ENCODE results near the gene APBB1IP. TPM values are rescaled to one million over a fixed set of nuclear protein-coding genes. Genes with fewer than 3 reads are reported as not detected.

Gene APBB1IP
- total RNA-seq, 1 donor from 2014 or later: not detected

- Histone ChIP-seq H3K4me2 (no peak overlapping the region), H3K27me3 (no peaks in the 10 kb centered on the region), H2AFZ (replicated peaks) (no peak overlapping the region), H3K4me3 (no peak overlapping the region), H3K9me3 (ENCODE audit: low read depth) (no peaks in the 10 kb centered on the region), H3K27ac (no peak overlapping the region), H3K79me2 (ENCODE audit: low read depth) (no peaks in the 10 kb centered on the region), H3F3A (ENCODE audit: low read depth) (no peaks in the 10 kb centered on the region), H3K36me3 (no peaks in the 10 kb centered on the region), H4K20me1 (ENCODE audit: low read depth) (no peaks in the 10 kb centered on the region), H3K4me1 (no peaks in the 10 kb centered on the region), H3K9ac (no peak overlapping the region)
- no peak overlapping the region for H3K27ac Mint-ChIP-seq
- H3K4me1 Mint-ChIP-seq: no peaks in the 10 kb centered on the region
- no peaks in the 10 kb centered on the region for H3K27me3 Mint-ChIP-seq (ENCODE audit: insufficient read depth, low read depth)
- TF ChIP-seq EZH2phosphoT487 (IDR thresholded peaks at IDR 0.05): no peak
- TF ChIP-seq EZH2 (IDR thresholded peaks at IDR 0.05): no peak
- no peak for TF ChIP-seq CTCF (IDR thresholded peaks at IDR 0.05)
- no peaks in the 10 kb centered on the region for H3K36me3 Mint-ChIP-seq
- DNase-seq (ENCODE audit: low spot score): no peak
- H3K9me3 Mint-ChIP-seq: no peaks in the 10 kb centered on the region
- H3K4me3 Mint-ChIP-seq: no peak overlapping the region
These were observed 41.8 kb downstream of the APBB1IP start for GRCh38 chr10:26479766-26480492.

GRCh38 chr10:26481315-26481692, 43.2 kb downstream of the APBB1IP start:
- Mint-ChIP-seq H3K9me3 (no peaks in the 10 kb centered on the region), H3K27me3 (ENCODE audit: insufficient read depth, low read depth) (no peaks in the 10 kb centered on the region), H3K27ac (no peak overlapping the region), H3K36me3 (no peaks in the 10 kb centered on the region), H3K4me1 (peaks cover 5% of the 10 kb centered on the region), H3K4me3 (no peak overlapping the region)
- no peak for DNase-seq (ENCODE audit: low spot score)
- Histone ChIP-seq H3K4me2 (no peak overlapping the region), H3K9me3 (ENCODE audit: low read depth) (no peaks in the 10 kb centered on the region), H3F3A (ENCODE audit: low read depth) (no peaks in the 10 kb centered on the region), H3K27ac (no peak overlapping the region), H4K20me1 (ENCODE audit: low read depth) (no peaks in the 10 kb centered on the region), H3K4me3 (no peak overlapping the region), H3K79me2 (ENCODE audit: low read depth) (no peaks in the 10 kb centered on the region), H3K4me1 (no peaks in the 10 kb centered on the region), H2AFZ (replicated peaks) (no peak overlapping the region), H3K9ac (no peak overlapping the region), H3K27me3 (no peaks in the 10 kb centered on the region), H3K36me3 (no peaks in the 10 kb centered on the region)
- TF ChIP-seq CTCF (IDR thresholded peaks at IDR 0.05): no peak

GRCh38 chr10:26481914-26482550, 43.9 kb downstream of the APBB1IP start:
- no peak overlapping the region for H2AFZ ChIP-seq (replicated peaks)
- no peaks in the 10 kb centered on the region for H3K36me3 Mint-ChIP-seq
- no peak overlapping the region for H3K27ac ChIP-seq
- no peaks in the 10 kb centered on the region for H3K27me3 Mint-ChIP-seq (ENCODE audit: insufficient read depth, low read depth)
- no peaks in the 10 kb centered on the region for H3K4me1 ChIP-seq
- H3K27ac Mint-ChIP-seq: no peak overlapping the region
- no peak overlapping the region for H3K4me2 ChIP-seq
- H3F3A ChIP-seq (ENCODE audit: low read depth): no peaks in the 10 kb centered on the region
- no peak overlapping the region for H3K4me3 ChIP-seq
- H3K9ac ChIP-seq: no peak overlapping the region
- DNase-seq (ENCODE audit: low spot score): no peak
- no peaks in the 10 kb centered on the region for H4K20me1 ChIP-seq (ENCODE audit: low read depth)
- H3K4me1 Mint-ChIP-seq: peaks cover 5% of the 10 kb centered on the region
- no peaks in the 10 kb centered on the region for H3K36me3 ChIP-seq
- H3K79me2 ChIP-seq (ENCODE audit: low read depth): no peaks in the 10 kb centered on the region
- TF ChIP-seq EZH2phosphoT487 (IDR thresholded peaks at IDR 0.05) (no peak), EZH2 (IDR thresholded peaks at IDR 0.05) (no peak)
- H3K4me3 Mint-ChIP-seq: no peak overlapping the region
- no peaks in the 10 kb centered on the region for H3K9me3 Mint-ChIP-seq
- H3K27me3 ChIP-seq: no peaks in the 10 kb centered on the region
- H3K9me3 ChIP-seq (ENCODE audit: low read depth): no peaks in the 10 kb centered on the region

- H3K36me3 ChIP-seq: no peaks in the 10 kb centered on the region
- no peak overlapping the region for H2AFZ ChIP-seq (replicated peaks)
- no peak overlapping the region for H3K27ac ChIP-seq
- H4K20me1 ChIP-seq (ENCODE audit: low read depth): no peaks in the 10 kb centered on the region
- H3K9me3 Mint-ChIP-seq: no peaks in the 10 kb centered on the region
- no peaks in the 10 kb centered on the region for H3F3A ChIP-seq (ENCODE audit: low read depth)
- H3K27me3 ChIP-seq: no peaks in the 10 kb centered on the region
- DNase-seq (ENCODE audit: low spot score): no peak
- no peak overlapping the region for H3K9ac ChIP-seq
- H3K36me3 Mint-ChIP-seq: no peaks in the 10 kb centered on the region
- H3K4me3 ChIP-seq: no peak overlapping the region
- peaks cover 8% of the 10 kb centered on the region for H3K4me1 Mint-ChIP-seq
- H3K27me3 Mint-ChIP-seq (ENCODE audit: insufficient read depth, low read depth): no peaks in the 10 kb centered on the region
- H3K4me2 ChIP-seq: no peak overlapping the region
- TF ChIP-seq EZH2phosphoT487 (IDR thresholded peaks at IDR 0.05) (no peak), CTCF (IDR thresholded peaks at IDR 0.05) (no peak), EZH2 (IDR thresholded peaks at IDR 0.05) (no peak)
- H3K4me1 ChIP-seq: no peaks in the 10 kb centered on the region
- no peaks in the 10 kb centered on the region for H3K79me2 ChIP-seq (ENCODE audit: low read depth)
- H3K9me3 ChIP-seq (ENCODE audit: low read depth): no peaks in the 10 kb centered on the region
- H3K4me3 Mint-ChIP-seq: no peak overlapping the region
- no peak overlapping the region for H3K27ac Mint-ChIP-seq
These were observed 45.4 kb downstream of the APBB1IP start for GRCh38 chr10:26483554-26483953.
